ENCODE measurements around the gene FBXO40. TPM values are rescaled to one million over a fixed set of nuclear protein-coding genes. Genes with fewer than 3 reads are reported as not detected.

FBXO40 gene

Small RNA genes within 50 kb of the gene (small RNA-seq; reads per million reads assigned to genes)
- gene RNU4-62P (ENCODE audit: insufficient read depth): not detected

Data from neuronal stem cell (in vitro differentiated cells).